Stimulated activated CD8-positive, alpha-beta memory T cell treated with anti-CD3 and anti-CD28 coated beads, Interleukin-4, amount 100 ng/mL, for 48 hours (primary cell): ENCODE data around the gene VIT.

Source experiments
- DNase-seq: peaks from one replicate; pipeline ENCODE4 v3.0.0-alpha.2; 2020

VIT gene

GRCh38 chr2:36710858-36711515 lies 14.5 kb downstream of the VIT start:
- DNase-seq: no peak

GRCh38 chr2:36711741-36712314 lies 15.3 kb downstream of the VIT start:
- no peak for DNase-seq

GRCh38 chr2:36713310-36713709 lies 16.8 kb downstream of the VIT start:
- DNase-seq: no peak

DNA sequence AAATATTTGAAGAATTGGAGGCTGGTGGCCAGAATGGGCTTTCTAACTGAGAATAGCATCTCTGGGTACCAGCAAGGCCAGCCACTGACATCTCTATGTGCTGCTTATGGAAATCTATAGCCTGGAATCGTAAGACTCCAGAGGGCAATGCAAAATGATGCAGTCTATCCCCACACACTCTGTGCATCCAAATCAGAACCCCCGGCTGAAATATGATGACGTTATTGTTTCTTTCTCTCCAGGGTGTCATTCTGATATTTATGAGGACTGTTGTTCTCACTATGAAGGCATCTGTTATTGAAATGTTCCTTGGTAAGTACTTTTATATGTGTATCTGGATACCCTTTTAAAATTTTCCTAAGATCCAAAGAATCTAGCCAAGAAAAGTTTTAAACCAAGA lies 19.6 kb downstream of the VIT start:
- DNase-seq: no peak

DNA sequence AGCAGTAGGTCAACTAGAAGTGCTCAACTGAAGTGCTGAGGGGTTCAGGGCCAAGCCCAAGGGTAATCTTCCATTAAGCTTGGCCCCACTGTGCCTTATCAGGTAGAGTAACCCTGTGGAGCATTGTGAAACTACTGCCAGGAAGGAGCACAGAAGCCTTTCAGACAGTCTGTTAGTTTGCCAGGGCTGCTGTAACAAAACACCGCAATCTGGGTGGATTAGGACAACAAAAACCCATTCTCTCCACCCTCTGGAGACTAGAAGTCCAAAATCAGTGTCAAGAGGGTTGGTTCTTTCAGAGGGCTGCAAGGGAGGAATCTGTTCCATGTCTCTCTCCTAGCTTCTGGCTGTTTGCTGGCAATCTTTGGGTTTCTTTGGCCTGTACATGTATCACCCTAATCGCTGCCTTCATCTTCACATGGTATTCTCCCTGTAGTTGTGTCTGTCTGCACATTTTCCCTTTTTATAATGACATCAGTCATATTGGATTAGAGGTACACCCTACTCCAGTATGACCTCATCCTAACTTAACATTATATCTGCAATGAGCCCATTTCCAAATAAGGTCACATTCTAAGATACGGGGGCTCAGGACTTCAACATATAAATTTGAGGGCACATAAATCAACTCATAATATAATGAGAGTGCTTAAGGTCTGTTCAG lies 21.2 kb downstream of the VIT start:
- no peak for DNase-seq

DNA sequence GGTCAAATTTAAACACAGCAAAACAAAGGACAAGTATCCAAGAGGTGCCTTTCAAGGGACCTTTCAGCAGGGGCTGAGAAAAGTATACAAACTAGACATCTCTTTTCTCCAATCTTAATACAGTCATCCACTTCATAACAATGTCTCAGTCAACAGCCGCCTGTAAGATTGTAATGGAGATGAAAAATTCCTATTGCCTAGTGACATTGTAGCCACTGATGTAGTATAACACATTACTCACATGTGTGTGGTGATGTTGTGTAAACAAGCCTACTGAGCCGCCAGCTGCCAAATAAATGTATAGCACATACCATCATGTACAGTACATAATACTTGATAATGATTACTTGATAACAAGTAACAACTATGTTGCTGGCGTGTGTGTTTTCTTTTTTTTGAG lies 31.0 kb downstream of the VIT start:
- DNase-seq: no peak

DNA sequence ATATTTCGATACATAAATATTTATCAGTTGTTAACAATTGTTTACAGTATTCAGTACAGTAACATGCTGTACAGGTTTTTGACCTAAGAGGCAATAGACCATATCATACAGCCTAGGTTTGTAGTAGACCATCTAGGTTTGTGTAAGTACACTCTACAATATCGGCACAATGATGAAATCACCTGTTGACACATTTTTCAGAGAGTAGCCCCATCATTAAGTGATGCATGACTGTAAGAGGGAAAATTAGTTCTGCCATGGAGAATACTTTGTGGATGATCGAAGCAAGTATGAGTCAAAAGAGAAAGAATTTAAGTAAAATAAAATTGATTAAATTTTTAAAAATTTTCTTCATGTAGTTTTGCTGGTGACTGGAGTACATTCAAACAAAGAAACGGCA lies 32.6 kb downstream of the VIT start:
- DNase-seq: no peak

DNA sequence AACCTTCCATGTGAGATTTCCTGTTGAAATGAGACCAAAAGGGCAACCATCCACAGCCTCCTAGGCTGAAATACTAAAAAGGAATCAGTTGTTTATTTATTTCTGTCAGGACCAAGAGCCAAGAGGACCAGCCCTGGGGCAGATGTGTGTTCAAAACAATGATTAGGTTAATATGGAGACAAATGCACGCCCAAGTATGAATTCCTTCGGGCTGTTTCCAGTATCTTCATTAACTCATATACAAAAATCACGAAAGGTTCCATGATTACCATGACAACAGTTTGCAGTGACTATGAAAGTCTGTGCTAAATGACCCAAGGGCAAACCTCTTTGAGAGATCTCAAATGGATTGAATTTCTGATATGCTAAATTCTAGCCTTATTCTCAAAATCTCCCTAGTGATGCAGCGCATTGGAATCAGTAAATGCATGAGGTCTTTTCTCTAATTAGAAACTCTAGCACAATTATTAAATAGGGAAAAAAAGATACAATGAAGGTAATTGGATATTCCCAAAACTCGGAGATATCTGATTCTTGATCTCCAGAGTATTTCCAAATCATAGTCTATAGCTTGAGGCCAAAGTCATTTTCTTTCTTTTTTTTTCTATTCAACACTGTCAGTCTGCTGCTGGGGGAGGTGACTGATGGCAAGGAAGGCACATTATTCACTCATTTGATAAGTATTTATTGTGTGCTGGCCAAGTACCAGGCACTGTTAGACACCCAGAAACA lies 35.6 kb downstream of the VIT start:
- no peak for DNase-seq

DNA sequence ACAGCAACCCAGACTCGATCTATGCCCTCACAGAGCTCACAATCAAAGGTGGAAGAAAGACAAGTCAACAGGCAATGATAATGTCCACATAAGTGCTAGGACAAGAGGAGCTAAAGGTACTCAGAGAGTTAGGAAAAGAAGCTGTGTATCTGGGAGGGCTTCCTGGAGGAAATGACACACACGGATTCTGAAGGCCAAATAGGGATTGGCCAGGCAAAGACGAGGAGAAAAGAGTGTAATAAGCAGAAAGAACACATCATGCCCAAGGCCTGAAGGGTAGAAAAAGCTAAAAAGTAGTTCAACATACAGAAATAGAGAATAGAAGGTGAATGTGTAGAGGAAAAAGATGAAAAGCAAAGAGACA lies 36.1 kb downstream of the VIT start:
- DNase-seq: no peak

- no peak for DNase-seq
These were observed 36.7 kb downstream of the VIT start for GRCh38 chr2:36733215-36733614.

DNA sequence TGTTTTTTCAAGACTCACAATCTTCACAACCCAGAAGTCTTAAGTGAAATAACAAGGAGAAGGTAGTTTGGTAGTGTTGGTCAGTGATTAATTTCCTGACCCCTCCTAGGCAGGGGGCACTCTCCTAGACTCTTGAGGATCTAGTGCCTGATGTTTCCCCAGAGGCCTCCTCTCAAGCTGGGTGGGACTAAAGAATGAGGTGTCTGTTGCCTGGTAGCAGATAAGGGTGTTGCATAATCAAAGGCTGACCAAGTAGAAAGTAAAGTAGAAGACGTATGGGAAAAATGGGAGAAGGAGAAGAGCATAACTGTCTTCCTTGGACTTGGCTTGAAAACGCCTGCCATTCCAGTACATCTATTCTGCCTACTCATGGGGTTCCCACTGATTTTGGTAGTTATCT lies 37.8 kb downstream of the VIT start:
- no peak for DNase-seq

- no peak for DNase-seq
These were observed 40.7 kb downstream of the VIT start for GRCh38 chr2:36737131-36737750.

GRCh38 chr2:36740061-36740460 lies 43.6 kb downstream of the VIT start:
- DNase-seq: no peak

GRCh38 chr2:36741188-36741837 lies 44.8 kb downstream of the VIT start:
- no peak for DNase-seq

GRCh38 chr2:36743954-36744353 lies 47.4 kb downstream of the VIT start:
- DNase-seq: no peak

DNA sequence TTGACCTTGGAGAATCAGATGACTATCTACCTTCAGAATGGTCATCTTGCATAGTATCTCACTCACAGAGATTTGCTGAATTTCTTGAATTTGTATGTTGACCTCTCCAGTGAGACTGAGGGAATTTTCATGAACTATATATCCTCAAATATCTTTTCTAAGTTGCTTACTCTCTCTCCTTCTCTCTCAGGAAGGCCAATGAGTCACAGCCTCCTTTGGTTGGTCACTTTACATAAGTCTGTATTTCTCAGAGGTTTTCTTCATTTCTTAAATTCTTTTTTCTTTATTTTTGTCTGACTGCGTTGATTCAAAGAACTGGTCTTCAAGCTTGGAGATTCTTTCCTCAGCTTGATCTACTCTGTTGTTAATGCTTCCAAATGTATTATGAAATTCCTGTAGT lies 51.7 kb downstream of the VIT start:
- no peak for DNase-seq

DNA sequence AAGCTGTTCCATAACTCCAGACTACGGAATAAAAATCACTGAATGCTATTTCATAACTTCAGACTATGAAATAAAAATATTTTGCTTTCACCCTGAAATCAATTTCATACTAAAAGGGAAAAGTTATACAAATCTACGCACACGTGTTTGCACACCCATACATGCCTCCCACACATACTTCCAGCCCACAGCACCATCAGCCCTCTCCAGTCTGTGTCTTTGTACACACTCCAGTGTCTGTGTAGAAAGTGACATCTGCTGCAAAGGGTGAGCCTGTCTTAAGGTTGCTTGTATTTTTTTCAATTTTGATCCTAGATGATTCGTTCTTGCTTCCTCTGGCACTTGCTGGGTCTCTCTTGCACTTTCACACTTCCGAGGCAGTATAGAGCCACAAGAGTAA lies 53.6 kb downstream of the VIT start:
- no peak for DNase-seq

DNA sequence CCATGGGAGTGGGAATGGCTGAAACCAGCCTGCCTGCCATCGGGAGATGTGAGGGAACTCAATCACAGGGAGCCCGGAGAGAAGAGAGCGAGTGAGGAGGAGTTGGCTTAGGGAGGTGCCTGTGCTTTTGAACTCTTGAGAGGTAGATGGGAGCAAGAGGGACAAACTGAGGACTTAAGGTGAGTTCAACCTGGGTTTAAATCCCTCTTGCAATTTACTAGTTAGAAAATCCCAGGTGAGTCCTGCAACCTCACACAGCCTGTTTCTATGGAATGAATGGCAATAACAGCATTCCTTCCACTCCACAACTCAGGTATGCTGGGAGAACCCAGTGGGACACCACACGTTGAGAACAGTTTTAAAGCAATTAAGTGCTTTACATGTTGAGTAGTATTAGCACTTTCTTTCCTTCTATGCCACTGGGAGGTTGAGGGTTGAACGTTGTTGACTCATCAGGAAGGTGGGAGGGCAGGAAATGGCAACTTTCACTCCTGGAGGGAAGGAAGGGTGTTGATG lies 57.3 kb downstream of the VIT start:
- DNase-seq: no peak

DNA sequence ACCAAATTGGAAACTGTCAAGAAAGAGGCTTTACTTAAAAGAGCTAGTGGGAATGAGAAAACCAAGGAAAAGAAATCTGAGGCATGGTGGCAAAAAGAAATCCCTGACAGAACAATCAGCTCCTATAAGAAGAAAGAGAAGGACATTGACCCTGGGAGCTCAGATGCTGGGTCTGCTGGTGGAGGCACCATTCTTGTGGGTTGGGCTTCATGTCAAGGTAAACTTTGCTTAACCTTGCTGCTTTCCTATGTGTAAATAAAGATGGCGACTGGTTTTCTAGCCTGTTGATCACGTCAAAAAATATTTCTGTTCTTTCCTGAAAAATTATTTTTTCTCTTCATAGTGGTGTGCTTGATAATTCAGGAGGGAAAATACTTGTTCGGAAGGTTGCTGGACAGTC lies 58.1 kb downstream of the VIT start:
- DNase-seq: no peak

GRCh38 chr2:36756438-36756837 lies 59.9 kb downstream of the VIT start:
- no peak for DNase-seq

- no peak for DNase-seq
These were observed 66.4 kb downstream of the VIT start for GRCh38 chr2:36762764-36763490.

- no peak for DNase-seq
These were observed 72.6 kb downstream of the VIT start for GRCh38 chr2:36769106-36769505.
